H9 (cell line): Measurements from ENCODE around the gene RHOH. TPM values are rescaled to one million over a fixed set of nuclear protein-coding genes. Genes with fewer than 3 reads are reported as not detected.

ENCODE experiments used
- DNase-seq: peaks from one replicate; pipeline ENCODE4 v3.0.0-alpha.2; 2017
- H2AFZ ChIP-seq: one replicate; pipeline ENCODE4 v1.6.1; 2013; ENCODE audit warnings: mild to moderate bottlenecking, low read length, control low read depth, moderate library complexity
- H2AK5ac ChIP-seq: 2 replicates; pipeline ENCODE4 v1.6.1; 2013; ENCODE audit warnings: low read length, control low read depth, mixed read lengths; ENCODE audit not compliant: insufficient read length
- H2BK120ac ChIP-seq: one replicate; pipeline ENCODE4 v1.6.1; 2013; ENCODE audit warnings: low read depth, mild to moderate bottlenecking, low read length, control low read depth, inconsistent platforms; ENCODE audit not compliant: poor library complexity, severe bottlenecking
- H2BK12ac ChIP-seq: 2 replicates; pipeline ENCODE4 v1.6.1; 2013; ENCODE audit warnings: low read length, control low read depth, mixed read lengths, low read depth; ENCODE audit not compliant: insufficient read length
- H2BK15ac ChIP-seq: 2 replicates; pipeline ENCODE4 v1.6.1; 2013; ENCODE audit warnings: low read depth, low read length, control low read depth
- H2BK20ac ChIP-seq: one replicate; pipeline ENCODE4 v1.6.1; 2013; ENCODE audit warnings: low read depth, mild to moderate bottlenecking, low read length, control low read depth, inconsistent platforms; ENCODE audit not compliant: poor library complexity, severe bottlenecking
- H2BK5ac ChIP-seq: 2 replicates; pipeline ENCODE4 v1.6.1; 2013; ENCODE audit warnings: low read length, control low read depth, mixed read lengths; ENCODE audit not compliant: insufficient read length
- H3K14ac ChIP-seq: 2 replicates; pipeline ENCODE4 v1.6.1; 2013; ENCODE audit warnings: low read length, control low read depth; ENCODE audit not compliant: insufficient read depth
- H3K18ac ChIP-seq: 2 replicates; pipeline ENCODE4 v1.6.1; 2013; ENCODE audit warnings: low read depth, mild to moderate bottlenecking, mixed read lengths, low read length, control low read depth; ENCODE audit not compliant: insufficient read length
- H3K23ac ChIP-seq: 2 replicates; pipeline ENCODE4 v1.6.1; 2013; ENCODE audit warnings: low read length, control low read depth, mixed read lengths, low read depth; ENCODE audit not compliant: insufficient read length
- H3K23me2 ChIP-seq: 2 replicates; pipeline ENCODE4 v1.6.1; 2013; ENCODE audit warnings: low read depth, mild to moderate bottlenecking, mixed read lengths, low read length, control low read depth; ENCODE audit not compliant: insufficient read length, poor library complexity, severe bottlenecking
- H3K27ac ChIP-seq: 2 replicates; pipeline ENCODE4 v1.5.1; 2013; ENCODE audit warnings: low read length, control low read depth, mixed read lengths, low read depth; ENCODE audit not compliant: insufficient read length
- H3K27me3 ChIP-seq: 2 replicates; pipeline ENCODE4 v1.6.1; 2013; ENCODE audit warnings: low read length, control low read depth, inconsistent platforms; ENCODE audit not compliant: insufficient read depth
- H3K4ac ChIP-seq: 2 replicates; pipeline ENCODE4 v1.6.1; 2013; ENCODE audit warnings: low read depth, mild to moderate bottlenecking, control low read depth, inconsistent platforms, low read length, moderate library complexity
- H3K4me1 ChIP-seq: 2 replicates; pipeline ENCODE4 v1.6.1; 2013; ENCODE audit warnings: low read length, control low read depth, inconsistent platforms; ENCODE audit not compliant: insufficient read depth
- H3K4me2 ChIP-seq: 2 replicates; pipeline ENCODE4 v1.6.1; 2013; ENCODE audit warnings: low read length, control low read depth, mixed read lengths; ENCODE audit not compliant: insufficient read length, insufficient read depth
- H3K56ac ChIP-seq: 2 replicates; pipeline ENCODE4 v1.6.1; 2013; ENCODE audit warnings: low read depth, mild to moderate bottlenecking, mixed read lengths, low read length, control low read depth; ENCODE audit not compliant: insufficient read length
- H3K79me1 ChIP-seq: 2 replicates; pipeline ENCODE4 v1.6.1; 2013; ENCODE audit warnings: low read depth, mild to moderate bottlenecking, moderate library complexity, low read length, control low read depth, inconsistent platforms; ENCODE audit not compliant: insufficient read depth, poor library complexity, severe bottlenecking
- H3K79me2 ChIP-seq: 2 replicates; pipeline ENCODE4 v1.6.1; 2013; ENCODE audit warnings: low read length, control low read depth, inconsistent platforms; ENCODE audit not compliant: insufficient read depth
- H3K9ac ChIP-seq: 2 replicates; pipeline ENCODE4 v1.6.1; 2013; ENCODE audit warnings: low read length, control low read depth, mixed read lengths; ENCODE audit not compliant: insufficient read length; ENCODE audit errors: extremely low read depth
- H3K9me3 ChIP-seq: one replicate; pipeline ENCODE4 v1.6.1; 2013; ENCODE audit warnings: low read depth, low read length, inconsistent platforms; ENCODE audit not compliant: control insufficient read depth
- H3T11ph ChIP-seq: one replicate; pipeline ENCODE4 v1.6.1; 2013; ENCODE audit warnings: mild to moderate bottlenecking, low read length, control low read depth, inconsistent platforms
- H4K20me1 ChIP-seq: one replicate; pipeline ENCODE4 v1.6.1; 2013; ENCODE audit not compliant: control insufficient read depth, insufficient read length, insufficient read depth
- H4K5ac ChIP-seq: 2 replicates; pipeline ENCODE4 v1.6.1; 2013; ENCODE audit warnings: low read depth, mild to moderate bottlenecking, mixed read lengths, low read length, control low read depth; ENCODE audit not compliant: insufficient read length
- H4K8ac ChIP-seq: replicated peaks from 2 replicates; pipeline ENCODE4 v1.6.1; 2013; ENCODE audit warnings: low read length, control low read depth, mixed read lengths, low read depth; ENCODE audit not compliant: insufficient read length
- H4K91ac ChIP-seq: 2 replicates; pipeline ENCODE4 v1.6.1; 2013; ENCODE audit warnings: low read depth, mild to moderate bottlenecking, moderate library complexity, mixed read lengths, low read length, control low read depth; ENCODE audit not compliant: insufficient read length
- H3K27ac Mint-ChIP-seq, 3 experiments: 2 replicates in 2 of 3; 3 replicates in 1 of 3; pipeline ENCODE4 v1.8.0; 2020 to 2021; ENCODE audit warnings: mixed read lengths in 3 of 3, mild to moderate bottlenecking in 1 of 3, moderate library complexity in 1 of 3
- H3K27me3 Mint-ChIP-seq: 2 replicates; pipeline ENCODE4 v1.8.0; 2021; ENCODE audit warnings: low read depth, mild to moderate bottlenecking, moderate library complexity, mixed read lengths
- H3K36me3 Mint-ChIP-seq, 3 experiments: 2 replicates in 2 of 3; 3 replicates in 1 of 3; pipeline ENCODE4 v1.8.0; 2020 to 2021; ENCODE audit warnings: low read depth in 3 of 3, mixed read lengths in 3 of 3; ENCODE audit not compliant: insufficient read depth in 1 of 3
- H3K4me1 Mint-ChIP-seq, 2 experiments: 2 replicates each; pipeline ENCODE4 v1.8.0; 2020; ENCODE audit warnings: mixed read lengths in 2 of 2
- H3K4me3 Mint-ChIP-seq, 2 experiments: 2 replicates in 1 of 2; 3 replicates in 1 of 2; pipeline ENCODE4 v1.8.0; 2020 to 2021; ENCODE audit warnings: mild to moderate bottlenecking in 2 of 2, mixed read lengths in 2 of 2, moderate library complexity in 1 of 2
- H3K9me3 Mint-ChIP-seq, 2 experiments: 2 replicates in 1 of 2; 3 replicates in 1 of 2; pipeline ENCODE4 v1.8.0; 2020; ENCODE audit warnings: mild to moderate bottlenecking in 2 of 2, mixed read lengths in 2 of 2, moderate library complexity in 1 of 2
- CTCF ChIP-seq: fragments of 200-600 bp; sonication (generic); conservative IDR thresholded peaks from 3 replicates; pipeline ENCODE4 v1.8.0; 2021; ENCODE audit warnings: antibody characterized with exemption, mild to moderate bottlenecking
- WGBS: extraction: QIAGEN DNeasy Blood & Tissue Kit; methylation state at CpG from one replicate; pipeline ENCODE4 v1.1.7; 2013; ENCODE audit warnings: missing lambda C conversion rate, low lambda C conversion rate, mixed read lengths; ENCODE audit not compliant: insufficient read length; ENCODE audit errors: extremely low coverage; 5-methylcytosine and 5-hydroxymethylcytosine counted together
- total RNA-seq: library from RNA; stranded (reverse); gene quantifications from 2 replicates; pipeline ENCODE4 v1.2.1, GENCODE V29; 2021

RHOH gene
- total RNA-seq, 1 experiment from 2014 or later = 7.1 TPM

GRCh38 chr4:40254608-40255392 is 58.0 kb downstream of the RHOH start:
- Histone ChIP-seq H2BK5ac (no peak overlapping the region), H2AFZ (no peak overlapping the region), H3K4me2 (no peak overlapping the region), H3K27me3 (no peaks in the 10 kb centered on the region), H3K79me1 (no peaks in the 10 kb centered on the region), H3K4ac (no peak overlapping the region), H3K4me1 (no peaks in the 10 kb centered on the region; the same call in 1 of the 2 replicates), H4K20me1 (no peaks in the 10 kb centered on the region), H3K9me3 (no peaks in the 10 kb centered on the region), H3K27ac (no peak overlapping the region), H4K91ac (no peak overlapping the region), H2AK5ac (no peak overlapping the region), H2BK15ac (no peak overlapping the region), H3K9ac (no peak overlapping the region), H3K79me2 (no peaks in the 10 kb centered on the region), H3T11ph (no peak overlapping the region), H4K5ac (no peak overlapping the region), H3K14ac (no peak overlapping the region), H4K8ac (no peak overlapping the region), H2BK20ac (peak overlapping the region; percentile 34), H3K23ac (no peak overlapping the region), H3K56ac (no peak overlapping the region), H2BK120ac (no peak overlapping the region), H3K23me2 (no peaks in the 10 kb centered on the region), H3K18ac (no peak overlapping the region), H2BK12ac (no peak overlapping the region)
- no CpG with 5 or more reads among the region's 9 CpGs for WGBS
- TF ChIP-seq CTCF = no peak
- H3K36me3 Mint-ChIP-seq = no peaks in the 10 kb centered on the region
- H3K4me1 Mint-ChIP-seq = peaks cover 8 to 14% of the 10 kb centered on the region in 2 experiments
- no peak overlapping the region for H3K27ac Mint-ChIP-seq
- peaks cover 4% of the 10 kb centered on the region; the same call in 1 of the 2 replicates for H3K27me3 Mint-ChIP-seq
- H3K4me3 Mint-ChIP-seq = no peak overlapping the region
- no peaks in the 10 kb centered on the region for H3K9me3 Mint-ChIP-seq
- DNase-seq = no peak
